Peyer's patch (tissue), 4 donors: Measurements from ENCODE around the gene GNG5.

Source experiments
- POLR2A ChIP-seq, 2 donors: fragments of 450-650 bp; IDR thresholded peaks; one replicate each; pipeline ENCODE4 v1.5.1; 2017; ENCODE audit warnings: antibody characterized with exemption in 2 of 2, mild to moderate bottlenecking in 2 of 2, moderate library complexity in 2 of 2
- TF ChIP-seq, protein P1 (sequence below), 6 experiments: fragments of 450-650 bp in 4 of 6; fragments of 200-600 bp in 2 of 6; sonication (generic) in 1 of 6; IDR thresholded peaks; one replicate each; pipeline ENCODE4 v1.5.1; 2017 to 2019; ENCODE audit warnings: antibody characterized with exemption in 6 of 6, mild to moderate bottlenecking in 3 of 6, moderate library complexity in 1 of 6

DNA sequence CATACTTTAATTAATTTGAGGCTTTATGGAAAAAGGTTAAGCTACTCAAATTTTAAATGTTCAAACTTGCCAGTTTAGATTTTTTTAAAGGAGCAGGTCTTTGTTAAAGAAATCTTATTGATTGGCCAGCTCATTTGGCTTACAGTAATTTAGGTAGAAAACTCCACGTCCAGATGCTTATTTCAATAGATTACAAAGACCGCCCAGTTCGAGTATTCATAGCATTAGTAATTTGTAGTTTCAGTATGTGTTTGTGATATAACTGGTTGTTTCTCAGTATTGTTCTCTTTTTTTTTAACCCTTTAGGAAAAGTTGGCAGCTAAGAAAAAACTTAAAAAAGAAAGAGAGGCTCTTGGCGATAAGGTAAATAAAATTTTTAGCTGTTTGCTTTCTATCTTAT, 25.7 kb downstream of the GNG5 start:
- TF ChIP-seq, protein P1, sequence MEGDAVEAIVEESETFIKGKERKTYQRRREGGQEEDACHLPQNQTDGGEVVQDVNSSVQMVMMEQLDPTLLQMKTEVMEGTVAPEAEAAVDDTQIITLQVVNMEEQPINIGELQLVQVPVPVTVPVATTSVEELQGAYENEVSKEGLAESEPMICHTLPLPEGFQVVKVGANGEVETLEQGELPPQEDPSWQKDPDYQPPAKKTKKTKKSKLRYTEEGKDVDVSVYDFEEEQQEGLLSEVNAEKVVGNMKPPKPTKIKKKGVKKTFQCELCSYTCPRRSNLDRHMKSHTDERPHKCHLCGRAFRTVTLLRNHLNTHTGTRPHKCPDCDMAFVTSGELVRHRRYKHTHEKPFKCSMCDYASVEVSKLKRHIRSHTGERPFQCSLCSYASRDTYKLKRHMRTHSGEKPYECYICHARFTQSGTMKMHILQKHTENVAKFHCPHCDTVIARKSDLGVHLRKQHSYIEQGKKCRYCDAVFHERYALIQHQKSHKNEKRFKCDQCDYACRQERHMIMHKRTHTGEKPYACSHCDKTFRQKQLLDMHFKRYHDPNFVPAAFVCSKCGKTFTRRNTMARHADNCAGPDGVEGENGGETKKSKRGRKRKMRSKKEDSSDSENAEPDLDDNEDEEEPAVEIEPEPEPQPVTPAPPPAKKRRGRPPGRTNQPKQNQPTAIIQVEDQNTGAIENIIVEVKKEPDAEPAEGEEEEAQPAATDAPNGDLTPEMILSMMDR (IDR thresholded peaks at IDR 0.05): no peak
- no peak for TF ChIP-seq POLR2A (IDR thresholded peaks at IDR 0.05)
